RWPE2 (cell line): ENCODE results near the gene GCNT1.
A peak's percentile ranks its signal among the peaks of the same experiment; 100 is the strongest.

Source experiments
- ATAC-seq: fragments of 200-7000 bp; cut with Tn5 transposase; 3 replicates; pipeline ENCODE4 v1.9.1; 2021; ENCODE audit warnings: low read depth
- DNase-seq: peaks from one replicate; pipeline ENCODE4 v3.0.0-alpha.2; 2020; ENCODE audit warnings: low spot score
- H3K27ac ChIP-seq: fragments of 450-650 bp; 2 replicates; pipeline ENCODE4 v1.5.1; 2017; ENCODE audit warnings: mild to moderate bottlenecking; ENCODE audit not compliant: poor library complexity, severe bottlenecking
- H3K27me3 ChIP-seq: fragments of 250-450 bp; sonication (Bioruptor Pico); 2 replicates; pipeline ENCODE4 v1.5.1; 2021; ENCODE audit warnings: mild to moderate bottlenecking, moderate library complexity; ENCODE audit not compliant: insufficient read depth, poor library complexity, severe bottlenecking
- H3K36me3 ChIP-seq: fragments of 250-450 bp; sonication (Bioruptor Pico); 2 replicates; pipeline ENCODE4 v1.5.1; 2020; ENCODE audit warnings: low read depth, mild to moderate bottlenecking, moderate library complexity
- H3K4me1 ChIP-seq: fragments of 250-450 bp; sonication (Bioruptor Pico); 2 replicates; pipeline ENCODE4 v1.5.1; 2021; ENCODE audit warnings: mild to moderate bottlenecking, moderate library complexity; ENCODE audit not compliant: insufficient read depth, poor library complexity, severe bottlenecking
- H3K4me3 ChIP-seq: fragments of 250-450 bp; sonication (Bioruptor Pico); 2 replicates; pipeline ENCODE4 v1.5.1; 2021; ENCODE audit warnings: mild to moderate bottlenecking, moderate library complexity; ENCODE audit not compliant: severe bottlenecking
- H3K9me3 ChIP-seq: fragments of 250-450 bp; sonication (Bioruptor Pico); 2 replicates; pipeline ENCODE4 v1.5.1; 2021; ENCODE audit warnings: mild to moderate bottlenecking, moderate library complexity; ENCODE audit not compliant: severe bottlenecking
- TF ChIP-seq, protein P1 (sequence below): fragments of 450-650 bp; IDR thresholded peaks from one replicate; pipeline ENCODE4 v1.5.1; 2017; ENCODE audit warnings: mild to moderate bottlenecking, moderate library complexity; ENCODE audit not compliant: poor library complexity, severe bottlenecking

GCNT1 gene

GRCh38 chr9:76525196-76525595, 66.2 kb downstream of the GCNT1 start:
- Histone ChIP-seq H3K27ac (no peak overlapping the region), H3K9me3 (no peaks in the 10 kb centered on the region), H3K4me3 (no peak overlapping the region), H3K4me1 (peaks cover 11% of the 10 kb centered on the region), H3K27me3 (no peaks in the 10 kb centered on the region), H3K36me3 (no peaks in the 10 kb centered on the region)
- DNase-seq (no peak), ATAC-seq (no peak)
- TF ChIP-seq, protein P1, sequence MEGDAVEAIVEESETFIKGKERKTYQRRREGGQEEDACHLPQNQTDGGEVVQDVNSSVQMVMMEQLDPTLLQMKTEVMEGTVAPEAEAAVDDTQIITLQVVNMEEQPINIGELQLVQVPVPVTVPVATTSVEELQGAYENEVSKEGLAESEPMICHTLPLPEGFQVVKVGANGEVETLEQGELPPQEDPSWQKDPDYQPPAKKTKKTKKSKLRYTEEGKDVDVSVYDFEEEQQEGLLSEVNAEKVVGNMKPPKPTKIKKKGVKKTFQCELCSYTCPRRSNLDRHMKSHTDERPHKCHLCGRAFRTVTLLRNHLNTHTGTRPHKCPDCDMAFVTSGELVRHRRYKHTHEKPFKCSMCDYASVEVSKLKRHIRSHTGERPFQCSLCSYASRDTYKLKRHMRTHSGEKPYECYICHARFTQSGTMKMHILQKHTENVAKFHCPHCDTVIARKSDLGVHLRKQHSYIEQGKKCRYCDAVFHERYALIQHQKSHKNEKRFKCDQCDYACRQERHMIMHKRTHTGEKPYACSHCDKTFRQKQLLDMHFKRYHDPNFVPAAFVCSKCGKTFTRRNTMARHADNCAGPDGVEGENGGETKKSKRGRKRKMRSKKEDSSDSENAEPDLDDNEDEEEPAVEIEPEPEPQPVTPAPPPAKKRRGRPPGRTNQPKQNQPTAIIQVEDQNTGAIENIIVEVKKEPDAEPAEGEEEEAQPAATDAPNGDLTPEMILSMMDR = no peak

GRCh38 chr9:76526026-76526425, 67.0 kb downstream of the GCNT1 start:
- ATAC-seq (peak; percentile 62; the same call in 2 of the 3 replicates), DNase-seq (no peak)
- H3K4me1 ChIP-seq = peaks cover 7% of the 10 kb centered on the region
- H3K9me3 ChIP-seq = no peaks in the 10 kb centered on the region
- TF ChIP-seq, protein P1 = no peak
- no peaks in the 10 kb centered on the region for H3K36me3 ChIP-seq
- H3K4me3 ChIP-seq = no peak overlapping the region
- no peak overlapping the region for H3K27ac ChIP-seq
- no peaks in the 10 kb centered on the region for H3K27me3 ChIP-seq

- TF ChIP-seq, protein P1 = no peak
- H3K27me3 ChIP-seq = no peaks in the 10 kb centered on the region
- H3K4me1 ChIP-seq = no peaks in the 10 kb centered on the region
- ATAC-seq (no peak), DNase-seq (no peak)
- H3K27ac ChIP-seq = no peak overlapping the region
- H3K4me3 ChIP-seq = no peak overlapping the region
- H3K9me3 ChIP-seq = no peaks in the 10 kb centered on the region
- no peaks in the 10 kb centered on the region for H3K36me3 ChIP-seq
Measured at GRCh38 chr9:76528056-76528455, 69.1 kb downstream of the GCNT1 start.

GRCh38 chr9:76528642-76529190, 69.7 kb downstream of the GCNT1 start:
- H3K9me3 ChIP-seq = no peaks in the 10 kb centered on the region
- no peak for DNase-seq
- no peaks in the 10 kb centered on the region for H3K36me3 ChIP-seq
- no peaks in the 10 kb centered on the region for H3K27me3 ChIP-seq
- H3K4me3 ChIP-seq = no peak overlapping the region
- H3K27ac ChIP-seq = no peak overlapping the region
- TF ChIP-seq, protein P1 = no peak
- H3K4me1 ChIP-seq = peaks cover 2% of the 10 kb centered on the region
- ATAC-seq = no peak

GRCh38 chr9:76529653-76530052, 70.7 kb downstream of the GCNT1 start:
- no peak for ATAC-seq
- Histone ChIP-seq H3K27me3 (no peaks in the 10 kb centered on the region), H3K4me1 (peaks cover 10% of the 10 kb centered on the region), H3K4me3 (no peak overlapping the region), H3K9me3 (no peaks in the 10 kb centered on the region), H3K27ac (no peak overlapping the region), H3K36me3 (no peaks in the 10 kb centered on the region)
- no peak for DNase-seq
- TF ChIP-seq, protein P1 = no peak
